ENCODE results near the gene GAP43. TPM values are rescaled to one million over a fixed set of nuclear protein-coding genes. Genes with fewer than 3 reads are reported as not detected.

The GAP43 gene
- total RNA-seq, 1 experiment from 2014 or later, result 31.6 TPM

DNA sequence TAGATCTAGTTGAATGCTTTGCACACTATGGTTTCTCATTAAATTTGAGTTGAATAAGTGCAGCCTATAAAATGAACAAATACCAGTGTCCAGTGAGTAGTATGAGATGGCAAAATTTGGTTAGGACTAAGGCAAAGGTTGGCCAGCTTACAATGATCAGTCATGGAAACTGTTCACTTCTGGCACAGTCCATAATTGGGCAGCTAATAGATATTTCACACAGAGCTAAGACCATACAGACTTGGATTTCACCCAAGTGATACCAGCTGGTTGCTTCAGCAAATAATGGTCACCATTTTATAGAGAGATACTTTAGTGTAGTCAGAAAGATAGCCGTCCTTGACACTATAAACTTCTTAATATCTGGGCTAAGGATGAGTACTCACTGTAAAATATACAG lies 15.7 kb downstream of the GAP43 start:
- no TSS peak for BruUV-seq (replicated peaks)
- TF ChIP-seq, protein P1, sequence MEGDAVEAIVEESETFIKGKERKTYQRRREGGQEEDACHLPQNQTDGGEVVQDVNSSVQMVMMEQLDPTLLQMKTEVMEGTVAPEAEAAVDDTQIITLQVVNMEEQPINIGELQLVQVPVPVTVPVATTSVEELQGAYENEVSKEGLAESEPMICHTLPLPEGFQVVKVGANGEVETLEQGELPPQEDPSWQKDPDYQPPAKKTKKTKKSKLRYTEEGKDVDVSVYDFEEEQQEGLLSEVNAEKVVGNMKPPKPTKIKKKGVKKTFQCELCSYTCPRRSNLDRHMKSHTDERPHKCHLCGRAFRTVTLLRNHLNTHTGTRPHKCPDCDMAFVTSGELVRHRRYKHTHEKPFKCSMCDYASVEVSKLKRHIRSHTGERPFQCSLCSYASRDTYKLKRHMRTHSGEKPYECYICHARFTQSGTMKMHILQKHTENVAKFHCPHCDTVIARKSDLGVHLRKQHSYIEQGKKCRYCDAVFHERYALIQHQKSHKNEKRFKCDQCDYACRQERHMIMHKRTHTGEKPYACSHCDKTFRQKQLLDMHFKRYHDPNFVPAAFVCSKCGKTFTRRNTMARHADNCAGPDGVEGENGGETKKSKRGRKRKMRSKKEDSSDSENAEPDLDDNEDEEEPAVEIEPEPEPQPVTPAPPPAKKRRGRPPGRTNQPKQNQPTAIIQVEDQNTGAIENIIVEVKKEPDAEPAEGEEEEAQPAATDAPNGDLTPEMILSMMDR (conservative IDR thresholded peaks at IDR 0.05; ENCODE audit: low read depth, low read length), result no peak
- TF ChIP-seq EZH2 (IDR thresholded peaks at IDR 0.05; ENCODE audit: borderline replicate concordance, low read depth, low read length, poor library complexity, severe bottlenecking), result no peak
- H3K9me3 ChIP-seq (ENCODE audit: low read depth, low read length, poor library complexity, severe bottlenecking), result no peaks in the 10 kb centered on the region
- no peaks in the 10 kb centered on the region for H3K4me1 ChIP-seq (ENCODE audit: insufficient read depth, low read length, poor library complexity, severe bottlenecking)
- no peak overlapping the region for H3K4me3 ChIP-seq (ENCODE audit: low read depth, low read length, poor library complexity, severe bottlenecking)
- DNase-seq (ENCODE audit: low spot score), result no peak
- H3K36me3 ChIP-seq (ENCODE audit: insufficient read depth, low read length, poor library complexity, severe bottlenecking), result no peaks in the 10 kb centered on the region
- CTCF ChIA-PET, result no interaction called here
- intact Hi-C loops (cut with micrococcal nuclease; ENCODE audit: unreplicated experiment), result no loop called here
- H3K27me3 ChIP-seq (replicated peaks; ENCODE audit: insufficient read depth, low read depth, low read length, poor library complexity), result no peaks in the 10 kb centered on the region
- POLR2A ChIA-PET (ENCODE audit: low non-redundant PET), result no interaction called here
- H3K27ac ChIP-seq (ENCODE audit: low read depth, low read length, poor library complexity, severe bottlenecking), result no peak overlapping the region

DNA sequence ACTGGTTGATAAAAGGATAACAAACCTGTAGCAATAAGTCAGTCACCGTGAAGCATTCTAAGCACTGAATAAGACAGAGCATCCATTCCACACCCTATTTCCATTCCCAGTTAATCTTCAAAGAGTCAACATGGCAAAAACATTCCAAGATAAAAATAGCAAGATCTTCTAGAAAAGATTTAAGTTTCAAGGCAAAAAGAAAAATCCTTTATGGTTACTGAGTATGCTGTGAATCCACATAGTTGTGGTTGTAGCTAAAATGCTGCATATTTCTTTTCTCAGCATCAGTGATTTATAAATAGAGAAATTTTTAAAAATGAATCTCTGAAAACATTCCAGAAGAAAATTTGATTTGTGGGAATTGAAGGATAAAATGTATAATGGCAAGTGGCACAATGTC lies 21.1 kb downstream of the GAP43 start:
- intact Hi-C loops (cut with micrococcal nuclease; ENCODE audit: unreplicated experiment), result no loop called here
- no peak for DNase-seq (ENCODE audit: low spot score)
- CTCF ChIA-PET, result no interaction called here

DNA sequence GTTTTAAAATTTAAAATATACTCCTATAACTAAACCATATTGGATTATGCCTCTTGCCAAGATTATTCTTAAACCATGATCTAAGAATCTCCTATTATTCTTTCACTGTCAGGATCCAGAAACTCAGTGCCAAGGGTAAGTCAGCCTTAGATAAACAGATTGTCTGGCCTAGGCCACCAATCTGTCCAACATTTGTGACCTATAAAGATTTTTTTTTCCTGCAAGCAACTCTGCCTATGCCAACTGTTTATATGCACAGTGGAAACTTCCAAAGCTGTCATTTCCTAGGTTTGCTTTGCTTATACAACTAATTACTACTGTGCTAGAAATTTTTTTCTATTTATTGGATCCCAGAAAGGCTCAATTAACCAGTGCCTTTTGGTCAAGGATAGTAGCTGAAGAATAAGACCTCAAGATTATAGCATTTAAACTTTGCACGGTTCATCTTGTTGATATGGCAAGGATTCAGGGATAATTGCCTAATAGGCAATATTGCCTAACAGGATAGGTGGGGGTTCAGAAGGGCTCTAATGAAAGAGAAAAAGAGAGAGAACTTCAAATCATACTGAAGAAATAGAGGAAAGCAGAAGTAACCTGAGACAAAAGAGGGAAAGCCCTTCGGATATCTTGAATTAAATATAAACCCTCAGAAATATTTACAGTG lies 22.8 kb downstream of the GAP43 start:
- TF ChIP-seq, protein P1 (conservative IDR thresholded peaks at IDR 0.05; ENCODE audit: low read depth, low read length), result no peak
- no peak for TF ChIP-seq EZH2 (IDR thresholded peaks at IDR 0.05; ENCODE audit: borderline replicate concordance, low read depth, low read length, poor library complexity, severe bottlenecking)
- H3K27me3 ChIP-seq (replicated peaks; ENCODE audit: insufficient read depth, low read depth, low read length, poor library complexity), result no peaks in the 10 kb centered on the region
- H3K27ac ChIP-seq (ENCODE audit: low read depth, low read length, poor library complexity, severe bottlenecking), result no peak overlapping the region
- no peaks in the 10 kb centered on the region for H3K9me3 ChIP-seq (ENCODE audit: low read depth, low read length, poor library complexity, severe bottlenecking)
- DNase-seq (ENCODE audit: low spot score), result no peak
- no TSS peak for BruUV-seq (replicated peaks)
- H3K4me1 ChIP-seq (ENCODE audit: insufficient read depth, low read length, poor library complexity, severe bottlenecking), result no peaks in the 10 kb centered on the region
- ChIA-PET POLR2A (ENCODE audit: low non-redundant PET) (no interaction called here), CTCF (no interaction called here)
- H3K4me3 ChIP-seq (ENCODE audit: low read depth, low read length, poor library complexity, severe bottlenecking), result no peak overlapping the region
- intact Hi-C loops (cut with micrococcal nuclease; ENCODE audit: unreplicated experiment), result no loop called here
- H3K36me3 ChIP-seq (ENCODE audit: insufficient read depth, low read length, poor library complexity, severe bottlenecking), result no peaks in the 10 kb centered on the region

More for the DNA sequence above, 21.1 kb downstream of the GAP43 start:
- Histone ChIP-seq H3K36me3 (ENCODE audit: insufficient read depth, low read length, poor library complexity, severe bottlenecking) (no peaks in the 10 kb centered on the region), H3K9me3 (ENCODE audit: low read depth, low read length, poor library complexity, severe bottlenecking) (no peaks in the 10 kb centered on the region), H3K27ac (ENCODE audit: low read depth, low read length, poor library complexity, severe bottlenecking) (no peak overlapping the region), H3K4me1 (ENCODE audit: insufficient read depth, low read length, poor library complexity, severe bottlenecking) (no peaks in the 10 kb centered on the region), H3K4me3 (ENCODE audit: low read depth, low read length, poor library complexity, severe bottlenecking) (no peak overlapping the region), H3K27me3 (replicated peaks; ENCODE audit: insufficient read depth, low read depth, low read length, poor library complexity) (no peaks in the 10 kb centered on the region)
- POLR2A ChIA-PET (ENCODE audit: low non-redundant PET), result no interaction called here
- BruUV-seq (replicated peaks), result no TSS peak
- no peak for TF ChIP-seq EZH2 (IDR thresholded peaks at IDR 0.05; ENCODE audit: borderline replicate concordance, low read depth, low read length, poor library complexity, severe bottlenecking)
- TF ChIP-seq, protein P1 (conservative IDR thresholded peaks at IDR 0.05; ENCODE audit: low read depth, low read length), result no peak

Measured in A673 (cell line).